NB4 (cell line): Measurements from ENCODE around the gene IGFBP3.

Experiments used
- POLR2A ChIP-seq: IDR thresholded peaks from 2 replicates; pipeline ENCODE4 v1.6.1; 2011; ENCODE audit warnings: mild to moderate bottlenecking; ENCODE audit not compliant: insufficient read length; ENCODE audit errors: extremely low read depth
- TF ChIP-seq, protein P1 (sequence below): IDR thresholded peaks from one replicate; pipeline ENCODE4 v1.5.1; 2012; ENCODE audit warnings: low read depth, low read length

DNA sequence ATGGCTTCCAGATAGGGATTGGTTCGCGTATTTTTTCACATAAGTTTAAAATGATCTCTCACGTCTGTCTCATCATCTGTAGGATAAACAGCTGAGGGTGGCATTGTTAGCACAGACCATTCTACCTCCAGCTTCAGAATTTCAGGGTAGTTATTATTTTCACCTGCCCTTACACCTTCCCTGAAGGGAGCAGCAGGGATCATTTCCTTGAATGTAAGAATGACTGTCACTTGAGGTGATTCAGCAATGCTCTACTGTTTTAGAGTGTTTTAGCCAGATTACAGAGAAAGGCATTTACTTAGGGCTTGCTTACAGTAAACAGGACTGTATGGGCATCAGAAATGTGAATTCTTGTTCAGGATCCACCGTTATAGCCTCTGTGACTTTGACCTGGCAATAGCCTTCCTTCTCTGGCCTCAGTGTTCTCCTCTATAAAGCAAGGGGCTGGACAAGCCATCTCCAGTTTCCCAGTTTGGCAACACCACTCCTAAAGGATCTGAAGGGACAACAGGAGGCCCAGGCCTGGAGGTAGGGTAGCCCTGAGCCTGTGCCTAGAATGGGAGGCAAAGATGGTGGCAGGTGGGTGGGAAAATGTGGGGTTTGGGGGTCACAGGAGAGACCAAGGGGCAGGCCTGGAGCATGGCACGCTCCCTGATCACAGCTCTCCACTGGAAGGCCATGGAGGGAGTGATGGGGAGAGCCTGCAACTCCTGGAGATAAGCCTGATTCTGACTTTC, 34.0 kb downstream of the IGFBP3 start:
- no peak for TF ChIP-seq POLR2A
- TF ChIP-seq, protein P1, sequence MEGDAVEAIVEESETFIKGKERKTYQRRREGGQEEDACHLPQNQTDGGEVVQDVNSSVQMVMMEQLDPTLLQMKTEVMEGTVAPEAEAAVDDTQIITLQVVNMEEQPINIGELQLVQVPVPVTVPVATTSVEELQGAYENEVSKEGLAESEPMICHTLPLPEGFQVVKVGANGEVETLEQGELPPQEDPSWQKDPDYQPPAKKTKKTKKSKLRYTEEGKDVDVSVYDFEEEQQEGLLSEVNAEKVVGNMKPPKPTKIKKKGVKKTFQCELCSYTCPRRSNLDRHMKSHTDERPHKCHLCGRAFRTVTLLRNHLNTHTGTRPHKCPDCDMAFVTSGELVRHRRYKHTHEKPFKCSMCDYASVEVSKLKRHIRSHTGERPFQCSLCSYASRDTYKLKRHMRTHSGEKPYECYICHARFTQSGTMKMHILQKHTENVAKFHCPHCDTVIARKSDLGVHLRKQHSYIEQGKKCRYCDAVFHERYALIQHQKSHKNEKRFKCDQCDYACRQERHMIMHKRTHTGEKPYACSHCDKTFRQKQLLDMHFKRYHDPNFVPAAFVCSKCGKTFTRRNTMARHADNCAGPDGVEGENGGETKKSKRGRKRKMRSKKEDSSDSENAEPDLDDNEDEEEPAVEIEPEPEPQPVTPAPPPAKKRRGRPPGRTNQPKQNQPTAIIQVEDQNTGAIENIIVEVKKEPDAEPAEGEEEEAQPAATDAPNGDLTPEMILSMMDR, result no peak
